ENCODE results near the gene HSF4.

HSF4 gene

DNA sequence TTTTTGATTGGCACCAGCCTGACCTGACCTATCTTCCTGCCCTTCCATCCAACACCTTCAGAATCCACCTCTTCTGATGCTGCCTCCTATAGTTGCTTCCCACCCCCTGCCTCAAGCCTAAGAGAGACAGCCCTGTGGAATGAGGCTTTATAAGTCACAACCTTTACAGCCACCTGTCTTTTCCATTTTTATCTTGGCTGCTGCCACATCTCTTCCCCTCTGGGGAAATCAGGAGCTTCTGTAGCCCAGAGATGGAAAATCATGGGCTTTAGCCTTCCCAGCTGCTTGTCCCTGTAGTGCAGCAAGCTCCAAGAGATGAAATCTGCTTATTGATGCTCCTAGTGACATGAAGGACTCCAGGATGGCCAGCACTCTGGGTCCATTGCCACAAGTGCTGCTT is 36.1 kb upstream of the HSF4 start:
- no peak overlapping the region for H3K27ac ChIP-seq
- TF ChIP-seq, protein P1, sequence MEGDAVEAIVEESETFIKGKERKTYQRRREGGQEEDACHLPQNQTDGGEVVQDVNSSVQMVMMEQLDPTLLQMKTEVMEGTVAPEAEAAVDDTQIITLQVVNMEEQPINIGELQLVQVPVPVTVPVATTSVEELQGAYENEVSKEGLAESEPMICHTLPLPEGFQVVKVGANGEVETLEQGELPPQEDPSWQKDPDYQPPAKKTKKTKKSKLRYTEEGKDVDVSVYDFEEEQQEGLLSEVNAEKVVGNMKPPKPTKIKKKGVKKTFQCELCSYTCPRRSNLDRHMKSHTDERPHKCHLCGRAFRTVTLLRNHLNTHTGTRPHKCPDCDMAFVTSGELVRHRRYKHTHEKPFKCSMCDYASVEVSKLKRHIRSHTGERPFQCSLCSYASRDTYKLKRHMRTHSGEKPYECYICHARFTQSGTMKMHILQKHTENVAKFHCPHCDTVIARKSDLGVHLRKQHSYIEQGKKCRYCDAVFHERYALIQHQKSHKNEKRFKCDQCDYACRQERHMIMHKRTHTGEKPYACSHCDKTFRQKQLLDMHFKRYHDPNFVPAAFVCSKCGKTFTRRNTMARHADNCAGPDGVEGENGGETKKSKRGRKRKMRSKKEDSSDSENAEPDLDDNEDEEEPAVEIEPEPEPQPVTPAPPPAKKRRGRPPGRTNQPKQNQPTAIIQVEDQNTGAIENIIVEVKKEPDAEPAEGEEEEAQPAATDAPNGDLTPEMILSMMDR (conservative IDR thresholded peaks at IDR 0.05), result no peak
- TF ChIP-seq ZFX (IDR thresholded peaks at IDR 0.05), result no peak

GRCh38 chr16:67128887-67129286 is 35.7 kb upstream of the HSF4 start:
- H3K27ac ChIP-seq, result no peak overlapping the region
- TF ChIP-seq ZFX (IDR thresholded peaks at IDR 0.05), result no peak
- TF ChIP-seq, protein P1 (conservative IDR thresholded peaks at IDR 0.05), result no peak

DNA sequence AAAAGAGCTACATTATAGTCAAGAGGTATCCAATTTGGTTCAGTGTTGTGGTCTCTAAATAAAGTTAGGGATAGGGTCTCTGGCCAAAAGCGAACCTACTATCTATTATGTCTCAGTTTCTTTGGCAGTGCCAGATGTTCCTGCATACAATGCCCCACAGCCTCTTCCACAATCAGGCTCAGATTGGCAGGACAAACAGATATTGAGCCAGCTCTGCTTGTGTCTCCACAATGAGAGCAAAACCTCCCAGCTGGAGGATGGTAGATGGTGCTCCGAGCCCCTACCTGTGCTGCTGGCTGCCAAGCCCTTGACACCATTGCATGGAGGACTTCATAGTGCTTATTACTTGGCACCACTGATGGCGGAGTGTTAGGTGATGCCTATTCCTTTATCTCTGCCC is 35.1 kb upstream of the HSF4 start:
- TF ChIP-seq, protein P1 (conservative IDR thresholded peaks at IDR 0.05), result no peak
- no peak for TF ChIP-seq ZFX (IDR thresholded peaks at IDR 0.05)
- H3K27ac ChIP-seq, result no peak overlapping the region

DNA sequence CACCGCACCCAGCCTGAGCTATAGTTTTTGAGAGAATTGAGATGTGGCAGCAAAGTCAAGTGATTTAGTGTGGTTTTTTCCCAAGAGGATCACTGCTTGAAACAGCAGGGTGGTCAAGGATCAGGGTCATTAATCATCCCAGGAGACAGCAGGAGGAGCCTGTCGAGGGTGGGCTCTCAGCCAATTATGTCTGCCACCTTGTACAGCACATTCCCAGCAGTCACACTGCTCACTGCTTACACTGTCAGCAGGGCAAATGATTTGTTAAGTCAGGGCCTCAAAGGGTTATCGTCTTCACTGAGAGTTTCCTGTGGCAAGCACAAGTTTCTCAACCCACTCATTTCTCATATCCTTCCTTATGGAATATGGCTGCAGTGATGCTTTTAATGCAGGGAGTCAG is 26.9 kb upstream of the HSF4 start:
- no peak overlapping the region for H3K27ac ChIP-seq
- TF ChIP-seq, protein P1 (conservative IDR thresholded peaks at IDR 0.05), result no peak
- TF ChIP-seq ZFX (IDR thresholded peaks at IDR 0.05), result no peak

DNA sequence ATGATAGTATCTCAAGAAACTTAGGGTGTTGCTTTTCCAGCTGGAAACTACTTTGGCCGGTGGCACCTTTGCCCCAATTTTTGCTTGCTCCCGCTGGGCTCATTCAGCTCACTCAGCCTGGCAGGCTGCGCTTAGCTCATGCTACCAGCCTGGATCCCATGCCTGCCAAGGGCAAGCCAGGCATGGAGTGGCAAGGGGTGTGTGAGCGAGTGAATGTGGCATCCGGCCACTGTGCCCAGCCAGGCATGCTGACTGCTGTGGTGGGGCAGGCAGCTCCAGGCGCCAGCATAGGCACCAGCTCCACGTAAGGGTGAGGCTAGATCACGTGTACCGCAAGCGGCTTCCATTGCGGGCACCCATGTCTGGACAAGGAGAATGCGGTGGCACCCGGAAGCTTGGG is 23.2 kb upstream of the HSF4 start:
- TF ChIP-seq, protein P1 (conservative IDR thresholded peaks at IDR 0.05), result no peak
- TF ChIP-seq ZFX (IDR thresholded peaks at IDR 0.05), result no peak
- no peak overlapping the region for H3K27ac ChIP-seq

DNA sequence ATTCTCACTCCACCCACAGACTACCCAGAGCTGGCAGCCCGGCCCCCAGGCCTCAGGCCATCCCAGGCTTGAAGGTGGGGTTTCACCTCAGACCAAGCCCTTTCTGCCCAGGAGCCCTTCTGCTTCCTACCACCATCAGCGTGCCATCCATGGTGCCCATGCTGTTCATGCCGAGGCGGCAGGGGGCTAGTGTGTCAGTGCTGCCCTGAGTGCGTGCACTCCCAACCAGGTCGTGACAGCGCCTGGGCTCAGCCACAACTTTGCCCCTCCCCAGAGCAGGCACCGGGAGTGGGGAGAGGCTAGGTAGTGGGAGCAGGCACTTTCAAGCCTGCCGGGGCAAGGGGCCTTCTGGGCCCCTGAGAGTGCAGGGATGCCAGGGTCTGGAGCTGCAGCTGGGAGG is 22.2 kb upstream of the HSF4 start:
- TF ChIP-seq ZFX (IDR thresholded peaks at IDR 0.05), result no peak
- TF ChIP-seq, protein P1 (conservative IDR thresholded peaks at IDR 0.05), result no peak
- no peak overlapping the region for H3K27ac ChIP-seq

GRCh38 chr16:67144943-67145342 is 19.6 kb upstream of the HSF4 start:
- no peak overlapping the region for H3K27ac ChIP-seq
- TF ChIP-seq, protein P1 (conservative IDR thresholded peaks at IDR 0.05), result no peak
- TF ChIP-seq ZFX (IDR thresholded peaks at IDR 0.05), result no peak

Data from C4-2B (cell line).